HEK293 (cell line): ENCODE data around the gene CCNJL.

Experiments
- HOXC10 ChIP-seq: sonication (generic); formaldehyde crosslinking; IDR thresholded peaks from 2 replicates; pipeline ENCODE4 v1.8.1; 2023; ENCODE audit warnings: mild to moderate bottlenecking, missing genetic modification reagents
- REPIN1 ChIP-seq: fragments of 450-650 bp; formaldehyde crosslinking; IDR thresholded peaks from 2 replicates; pipeline ENCODE4 v1.5.1; 2017; ENCODE audit warnings: missing biosample characterization, missing genetic modification characterization, low read depth
- ZNF133 ChIP-seq: fragments of 450-650 bp; formaldehyde crosslinking; IDR thresholded peaks from 2 replicates; pipeline ENCODE4 v1.5.1; 2016; ENCODE audit warnings: missing biosample characterization, missing genetic modification characterization
- ZNF23 ChIP-seq: fragments of 450-650 bp; formaldehyde crosslinking; IDR thresholded peaks from 2 replicates; pipeline ENCODE4 v1.5.1; 2016; ENCODE audit warnings: missing biosample characterization, missing genetic modification characterization, borderline replicate concordance
- ZNF239 ChIP-seq: fragments of 450-650 bp; formaldehyde crosslinking; IDR thresholded peaks from 2 replicates; pipeline ENCODE4 v1.5.1; 2016; ENCODE audit warnings: missing biosample characterization, missing genetic modification characterization
- ZNF670 ChIP-seq: fragments of 450-650 bp; formaldehyde crosslinking; IDR thresholded peaks from 2 replicates; pipeline ENCODE4 v1.5.1; 2016; ENCODE audit warnings: missing biosample characterization, missing genetic modification characterization, low read depth
- ZNF701 ChIP-seq: fragments of 450-650 bp; formaldehyde crosslinking; IDR thresholded peaks from 2 replicates; pipeline ENCODE4 v1.5.1; 2016; ENCODE audit warnings: missing biosample characterization, missing genetic modification characterization
- TF ChIP-seq, protein P1 (sequence below): fragments of 450-650 bp; formaldehyde crosslinking; IDR thresholded peaks from 2 replicates; pipeline ENCODE4 v1.5.1; 2016; ENCODE audit warnings: missing biosample characterization, missing genetic modification characterization
- TF ChIP-seq, protein P2 (sequence below): fragments of 450-650 bp; formaldehyde crosslinking; optimal IDR thresholded peaks from 2 replicates; pipeline ENCODE3; 2016; ENCODE audit warnings: missing biosample characterization, mild to moderate bottlenecking, missing genetic modification characterization
- TF ChIP-seq, protein P3 (sequence below): fragments of 450-650 bp; formaldehyde crosslinking; IDR thresholded peaks from 2 replicates; pipeline ENCODE4 v1.5.1; 2016; ENCODE audit warnings: missing biosample characterization, missing genetic modification characterization
- TF ChIP-seq, protein P4 (sequence below): fragments of 450-650 bp; formaldehyde crosslinking; IDR thresholded peaks from 2 replicates; pipeline ENCODE4 v1.5.1; 2017; ENCODE audit warnings: missing biosample characterization, missing genetic modification characterization
- TF ChIP-seq, protein P5 (sequence below): fragments of 450-650 bp; formaldehyde crosslinking; IDR thresholded peaks from 2 replicates; pipeline ENCODE4 v1.5.1; 2017; ENCODE audit warnings: missing biosample characterization, missing genetic modification characterization
- TF ChIP-seq, protein P6 (sequence below): fragments of 450-650 bp; formaldehyde crosslinking; IDR thresholded peaks from 2 replicates; pipeline ENCODE4 v1.5.1; 2016; ENCODE audit warnings: missing biosample characterization, missing genetic modification characterization
- TF ChIP-seq, protein P7 (sequence below): fragments of 450-650 bp; formaldehyde crosslinking; IDR thresholded peaks from 2 replicates; pipeline ENCODE4 v1.5.1; 2016; ENCODE audit warnings: missing biosample characterization, missing genetic modification characterization

DNA sequence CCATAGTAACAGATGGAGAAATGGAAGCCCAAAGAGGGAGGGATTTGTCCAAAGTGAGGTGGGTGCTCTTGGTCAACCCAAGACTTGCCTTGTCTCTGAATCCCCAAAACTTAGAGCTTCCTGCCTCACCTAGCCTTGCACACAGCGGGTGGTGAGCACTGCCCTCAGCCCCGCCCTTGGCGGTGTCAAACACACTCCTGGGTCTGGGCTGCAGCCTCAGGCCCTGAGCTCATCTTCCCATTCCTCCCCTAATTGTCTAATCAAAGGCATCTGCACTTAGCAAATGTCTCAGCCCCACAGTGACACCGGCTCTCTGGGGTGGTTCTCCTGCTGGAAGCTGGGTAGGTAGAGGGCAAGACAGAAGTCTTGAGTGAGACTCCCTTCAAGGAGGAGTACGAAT, 62.1 kb downstream of the CCNJL start:
- TF ChIP-seq ZNF701 (no peak), ZNF23 (tag by site-specific recombination) (no peak), HOXC10 (CRISPR knock-in tag) (no peak), ZNF670 (no peak), REPIN1 (tag by site-specific recombination) (no peak), ZNF133 (tag by site-specific recombination) (no peak), ZNF239 (no peak)
- TF ChIP-seq, protein P1, sequence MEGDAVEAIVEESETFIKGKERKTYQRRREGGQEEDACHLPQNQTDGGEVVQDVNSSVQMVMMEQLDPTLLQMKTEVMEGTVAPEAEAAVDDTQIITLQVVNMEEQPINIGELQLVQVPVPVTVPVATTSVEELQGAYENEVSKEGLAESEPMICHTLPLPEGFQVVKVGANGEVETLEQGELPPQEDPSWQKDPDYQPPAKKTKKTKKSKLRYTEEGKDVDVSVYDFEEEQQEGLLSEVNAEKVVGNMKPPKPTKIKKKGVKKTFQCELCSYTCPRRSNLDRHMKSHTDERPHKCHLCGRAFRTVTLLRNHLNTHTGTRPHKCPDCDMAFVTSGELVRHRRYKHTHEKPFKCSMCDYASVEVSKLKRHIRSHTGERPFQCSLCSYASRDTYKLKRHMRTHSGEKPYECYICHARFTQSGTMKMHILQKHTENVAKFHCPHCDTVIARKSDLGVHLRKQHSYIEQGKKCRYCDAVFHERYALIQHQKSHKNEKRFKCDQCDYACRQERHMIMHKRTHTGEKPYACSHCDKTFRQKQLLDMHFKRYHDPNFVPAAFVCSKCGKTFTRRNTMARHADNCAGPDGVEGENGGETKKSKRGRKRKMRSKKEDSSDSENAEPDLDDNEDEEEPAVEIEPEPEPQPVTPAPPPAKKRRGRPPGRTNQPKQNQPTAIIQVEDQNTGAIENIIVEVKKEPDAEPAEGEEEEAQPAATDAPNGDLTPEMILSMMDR (tag by site-specific recombination): no peak
- TF ChIP-seq, protein P2, sequence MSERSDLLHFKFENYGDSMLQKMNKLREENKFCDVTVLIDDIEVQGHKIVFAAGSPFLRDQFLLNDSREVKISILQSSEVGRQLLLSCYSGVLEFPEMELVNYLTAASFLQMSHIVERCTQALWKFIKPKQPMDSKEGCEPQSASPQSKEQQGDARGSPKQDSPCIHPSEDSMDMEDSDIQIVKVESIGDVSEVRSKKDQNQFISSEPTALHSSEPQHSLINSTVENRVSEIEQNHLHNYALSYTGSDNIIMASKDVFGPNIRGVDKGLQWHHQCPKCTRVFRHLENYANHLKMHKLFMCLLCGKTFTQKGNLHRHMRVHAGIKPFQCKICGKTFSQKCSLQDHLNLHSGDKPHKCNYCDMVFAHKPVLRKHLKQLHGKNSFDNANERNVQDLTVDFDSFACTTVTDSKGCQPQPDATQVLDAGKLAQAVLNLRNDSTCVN: no peak
- TF ChIP-seq, protein P3, sequence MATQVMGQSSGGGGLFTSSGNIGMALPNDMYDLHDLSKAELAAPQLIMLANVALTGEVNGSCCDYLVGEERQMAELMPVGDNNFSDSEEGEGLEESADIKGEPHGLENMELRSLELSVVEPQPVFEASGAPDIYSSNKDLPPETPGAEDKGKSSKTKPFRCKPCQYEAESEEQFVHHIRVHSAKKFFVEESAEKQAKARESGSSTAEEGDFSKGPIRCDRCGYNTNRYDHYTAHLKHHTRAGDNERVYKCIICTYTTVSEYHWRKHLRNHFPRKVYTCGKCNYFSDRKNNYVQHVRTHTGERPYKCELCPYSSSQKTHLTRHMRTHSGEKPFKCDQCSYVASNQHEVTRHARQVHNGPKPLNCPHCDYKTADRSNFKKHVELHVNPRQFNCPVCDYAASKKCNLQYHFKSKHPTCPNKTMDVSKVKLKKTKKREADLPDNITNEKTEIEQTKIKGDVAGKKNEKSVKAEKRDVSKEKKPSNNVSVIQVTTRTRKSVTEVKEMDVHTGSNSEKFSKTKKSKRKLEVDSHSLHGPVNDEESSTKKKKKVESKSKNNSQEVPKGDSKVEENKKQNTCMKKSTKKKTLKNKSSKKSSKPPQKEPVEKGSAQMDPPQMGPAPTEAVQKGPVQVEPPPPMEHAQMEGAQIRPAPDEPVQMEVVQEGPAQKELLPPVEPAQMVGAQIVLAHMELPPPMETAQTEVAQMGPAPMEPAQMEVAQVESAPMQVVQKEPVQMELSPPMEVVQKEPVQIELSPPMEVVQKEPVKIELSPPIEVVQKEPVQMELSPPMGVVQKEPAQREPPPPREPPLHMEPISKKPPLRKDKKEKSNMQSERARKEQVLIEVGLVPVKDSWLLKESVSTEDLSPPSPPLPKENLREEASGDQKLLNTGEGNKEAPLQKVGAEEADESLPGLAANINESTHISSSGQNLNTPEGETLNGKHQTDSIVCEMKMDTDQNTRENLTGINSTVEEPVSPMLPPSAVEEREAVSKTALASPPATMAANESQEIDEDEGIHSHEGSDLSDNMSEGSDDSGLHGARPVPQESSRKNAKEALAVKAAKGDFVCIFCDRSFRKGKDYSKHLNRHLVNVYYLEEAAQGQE (tag by site-specific recombination): no peak
- TF ChIP-seq, protein P4, sequence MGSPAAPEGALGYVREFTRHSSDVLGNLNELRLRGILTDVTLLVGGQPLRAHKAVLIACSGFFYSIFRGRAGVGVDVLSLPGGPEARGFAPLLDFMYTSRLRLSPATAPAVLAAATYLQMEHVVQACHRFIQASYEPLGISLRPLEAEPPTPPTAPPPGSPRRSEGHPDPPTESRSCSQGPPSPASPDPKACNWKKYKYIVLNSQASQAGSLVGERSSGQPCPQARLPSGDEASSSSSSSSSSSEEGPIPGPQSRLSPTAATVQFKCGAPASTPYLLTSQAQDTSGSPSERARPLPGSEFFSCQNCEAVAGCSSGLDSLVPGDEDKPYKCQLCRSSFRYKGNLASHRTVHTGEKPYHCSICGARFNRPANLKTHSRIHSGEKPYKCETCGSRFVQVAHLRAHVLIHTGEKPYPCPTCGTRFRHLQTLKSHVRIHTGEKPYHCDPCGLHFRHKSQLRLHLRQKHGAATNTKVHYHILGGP (tag by site-specific recombination): no peak
- TF ChIP-seq, protein P5, sequence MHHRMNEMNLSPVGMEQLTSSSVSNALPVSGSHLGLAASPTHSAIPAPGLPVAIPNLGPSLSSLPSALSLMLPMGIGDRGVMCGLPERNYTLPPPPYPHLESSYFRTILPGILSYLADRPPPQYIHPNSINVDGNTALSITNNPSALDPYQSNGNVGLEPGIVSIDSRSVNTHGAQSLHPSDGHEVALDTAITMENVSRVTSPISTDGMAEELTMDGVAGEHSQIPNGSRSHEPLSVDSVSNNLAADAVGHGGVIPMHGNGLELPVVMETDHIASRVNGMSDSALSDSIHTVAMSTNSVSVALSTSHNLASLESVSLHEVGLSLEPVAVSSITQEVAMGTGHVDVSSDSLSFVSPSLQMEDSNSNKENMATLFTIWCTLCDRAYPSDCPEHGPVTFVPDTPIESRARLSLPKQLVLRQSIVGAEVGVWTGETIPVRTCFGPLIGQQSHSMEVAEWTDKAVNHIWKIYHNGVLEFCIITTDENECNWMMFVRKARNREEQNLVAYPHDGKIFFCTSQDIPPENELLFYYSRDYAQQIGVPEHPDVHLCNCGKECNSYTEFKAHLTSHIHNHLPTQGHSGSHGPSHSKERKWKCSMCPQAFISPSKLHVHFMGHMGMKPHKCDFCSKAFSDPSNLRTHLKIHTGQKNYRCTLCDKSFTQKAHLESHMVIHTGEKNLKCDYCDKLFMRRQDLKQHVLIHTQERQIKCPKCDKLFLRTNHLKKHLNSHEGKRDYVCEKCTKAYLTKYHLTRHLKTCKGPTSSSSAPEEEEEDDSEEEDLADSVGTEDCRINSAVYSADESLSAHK (tag by site-specific recombination): no peak
- TF ChIP-seq, protein P6, sequence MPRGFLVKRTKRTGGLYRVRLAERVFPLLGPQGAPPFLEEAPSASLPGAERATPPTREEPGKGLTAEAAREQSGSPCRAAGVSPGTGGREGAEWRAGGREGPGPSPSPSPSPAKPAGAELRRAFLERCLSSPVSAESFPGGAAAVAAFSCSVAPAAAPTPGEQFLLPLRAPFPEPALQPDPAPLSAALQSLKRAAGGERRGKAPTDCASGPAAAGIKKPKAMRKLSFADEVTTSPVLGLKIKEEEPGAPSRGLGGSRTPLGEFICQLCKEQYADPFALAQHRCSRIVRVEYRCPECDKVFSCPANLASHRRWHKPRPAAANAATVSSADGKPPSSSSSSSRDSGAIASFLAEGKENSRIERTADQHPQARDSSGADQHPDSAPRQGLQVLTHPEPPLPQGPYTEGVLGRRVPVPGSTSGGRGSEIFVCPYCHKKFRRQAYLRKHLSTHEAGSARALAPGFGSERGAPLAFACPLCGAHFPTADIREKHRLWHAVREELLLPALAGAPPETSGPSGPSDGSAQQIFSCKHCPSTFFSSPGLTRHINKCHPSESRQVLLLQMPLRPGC (tag by site-specific recombination): no peak
- TF ChIP-seq, protein P7, sequence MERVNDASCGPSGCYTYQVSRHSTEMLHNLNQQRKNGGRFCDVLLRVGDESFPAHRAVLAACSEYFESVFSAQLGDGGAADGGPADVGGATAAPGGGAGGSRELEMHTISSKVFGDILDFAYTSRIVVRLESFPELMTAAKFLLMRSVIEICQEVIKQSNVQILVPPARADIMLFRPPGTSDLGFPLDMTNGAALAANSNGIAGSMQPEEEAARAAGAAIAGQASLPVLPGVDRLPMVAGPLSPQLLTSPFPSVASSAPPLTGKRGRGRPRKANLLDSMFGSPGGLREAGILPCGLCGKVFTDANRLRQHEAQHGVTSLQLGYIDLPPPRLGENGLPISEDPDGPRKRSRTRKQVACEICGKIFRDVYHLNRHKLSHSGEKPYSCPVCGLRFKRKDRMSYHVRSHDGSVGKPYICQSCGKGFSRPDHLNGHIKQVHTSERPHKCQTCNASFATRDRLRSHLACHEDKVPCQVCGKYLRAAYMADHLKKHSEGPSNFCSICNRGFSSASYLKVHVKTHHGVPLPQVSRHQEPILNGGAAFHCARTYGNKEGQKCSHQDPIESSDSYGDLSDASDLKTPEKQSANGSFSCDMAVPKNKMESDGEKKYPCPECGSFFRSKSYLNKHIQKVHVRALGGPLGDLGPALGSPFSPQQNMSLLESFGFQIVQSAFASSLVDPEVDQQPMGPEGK: no peak
